Glomerular endothelial cell (primary cell): ENCODE measurements around the gene SARS2. TPM values are rescaled to one million over a fixed set of nuclear protein-coding genes. Genes with fewer than 3 reads are reported as not detected.

Experiments
- DNase-seq: peaks from one replicate; pipeline ENCODE4 v3.0.0-alpha.2; 2011; ENCODE audit warnings: low read depth, low spot score; ENCODE audit errors: extremely low read depth
- total RNA-seq: library from RNA; depleted of rRNA; stranded (reverse); fragments of >200 nt; gene quantifications from 2 replicates; pipeline ENCODE4 v1.2.3, GENCODE V29; 2015

Gene SARS2
- total RNA-seq, 1 donor from 2014 or later, result 26.6 TPM

DNA sequence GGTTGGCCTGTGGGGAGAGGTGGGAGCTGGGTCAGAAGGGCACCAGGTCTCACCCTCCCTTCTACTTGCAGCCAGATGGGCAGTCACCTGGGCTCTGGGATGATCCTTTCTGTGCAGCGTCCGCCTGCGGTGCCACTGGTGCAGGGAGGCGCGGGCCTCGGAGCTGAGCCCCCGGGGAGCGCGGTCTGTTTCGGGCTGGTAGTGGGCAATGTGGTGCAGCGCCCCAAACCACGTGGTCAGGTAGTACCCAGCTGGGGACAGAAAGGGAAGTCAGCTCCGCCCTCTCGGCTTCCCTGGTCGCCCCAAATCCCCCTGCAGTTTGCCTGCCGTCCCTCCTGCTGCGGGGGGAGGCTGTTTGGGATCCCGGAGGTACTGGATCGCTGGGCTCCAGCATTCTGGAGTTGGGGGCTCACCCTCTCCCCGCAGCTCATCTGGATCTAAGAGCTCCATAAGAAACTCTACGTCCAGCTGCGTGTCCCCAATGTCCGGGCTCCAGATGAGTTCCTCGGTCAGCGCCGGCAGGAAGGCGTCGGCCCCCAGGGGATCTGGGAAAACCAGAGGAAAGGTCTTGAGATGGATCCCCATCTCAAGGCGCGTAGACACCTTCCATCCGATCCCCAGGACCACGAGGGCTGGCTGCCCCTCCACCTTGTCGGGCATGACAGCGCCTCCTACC lies 61.3 kb downstream of the SARS2 start:
- no peak for DNase-seq

DNA sequence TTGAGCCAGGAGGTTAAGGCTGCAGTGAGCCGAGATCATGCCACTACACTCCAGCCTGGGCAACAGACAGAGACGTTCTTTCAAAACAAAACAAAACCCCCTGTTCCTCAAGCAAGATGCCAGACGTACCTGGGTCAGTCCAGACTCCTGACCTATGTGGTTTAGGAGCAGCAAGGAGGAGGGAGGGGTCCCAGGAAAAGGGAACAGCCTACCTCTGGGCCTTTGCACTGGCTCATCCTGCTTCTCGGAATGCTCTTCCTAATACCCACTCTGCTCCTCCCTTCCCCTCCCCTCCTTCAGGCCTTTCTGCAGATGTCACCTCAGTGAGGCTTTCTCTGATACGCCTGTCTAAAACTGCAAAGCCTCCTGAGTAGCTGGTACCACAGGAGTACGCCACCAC lies 62.0 kb downstream of the SARS2 start:
- DNase-seq, result no peak

DNA sequence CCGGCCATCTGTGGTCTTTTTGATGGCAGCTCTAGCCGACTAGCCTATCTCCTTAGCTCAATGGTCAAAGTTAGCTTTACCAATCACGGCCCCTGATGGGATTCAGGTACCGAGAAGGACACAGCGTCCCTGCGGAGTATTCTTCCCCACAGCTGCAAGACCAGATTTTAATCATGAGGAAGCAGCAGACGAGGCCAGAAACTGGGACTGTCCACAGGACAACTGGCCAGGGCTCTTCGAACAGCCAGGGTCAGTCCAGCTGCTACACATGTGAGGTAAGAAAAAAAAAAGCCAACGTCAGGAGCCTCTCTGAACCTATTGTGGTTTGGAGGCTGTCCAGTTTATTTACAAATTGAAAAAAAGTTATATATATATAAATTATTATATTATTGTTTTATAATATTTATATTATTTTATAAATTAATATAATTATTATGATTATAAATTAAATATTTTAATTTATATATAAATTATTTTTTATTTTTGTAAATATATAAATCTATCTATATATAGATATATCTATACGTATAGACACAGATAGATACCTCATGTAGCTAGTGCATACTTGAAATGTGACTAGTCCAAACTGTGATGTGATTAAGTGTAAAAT lies 63.3 kb downstream of the SARS2 start:
- DNase-seq, result no peak

Other genes with a start within 250 kb of the SARS2 start
- 0.34 and 0.93 TPM in 2 replicates for gene CAPN12, start 186.3 kb downstream of the SARS2 start, total RNA-seq
- gene LGALS7, start 157.2 kb downstream of the SARS2 start, total RNA-seq, result not detected in 2 replicates
- gene LGALS7B, start 141.6 kb downstream of the SARS2 start, total RNA-seq, result not detected in 2 replicates
- gene LGALS4, start 117.8 kb downstream of the SARS2 start, total RNA-seq, result 0.47 TPM in 1 of 2 replicates, not detected in the other
- 48.6 and 52.1 TPM in 2 replicates for gene ECH1, start 99.0 kb downstream of the SARS2 start, total RNA-seq
- gene HNRNPL, start 80.8 kb downstream of the SARS2 start, total RNA-seq, result 218 and 237 TPM in 2 replicates
- 3.3 and 5.8 TPM in 2 replicates for gene RINL, start 52.5 kb downstream of the SARS2 start, total RNA-seq
- gene SIRT2, start 31.1 kb downstream of the SARS2 start, total RNA-seq, result 96.2 and 101 TPM in 2 replicates
- 19.5 and 36.9 TPM in 2 replicates for gene NFKBIB, start 30.8 kb downstream of the SARS2 start, total RNA-seq
- gene CCER2, start 18.6 kb downstream of the SARS2 start, total RNA-seq, result not detected in 2 replicates
- gene MRPS12, start 181 bp upstream of the SARS2 start, total RNA-seq, result 36.3 and 43.4 TPM in 2 replicates
- gene FBXO17, start 45.0 kb upstream of the SARS2 start, total RNA-seq, result 12.2 and 23.1 TPM in 2 replicates
- gene FBXO27, start 101.8 kb upstream of the SARS2 start, total RNA-seq, result 6.0 and 15.0 TPM in 2 replicates
- not detected in 2 replicates for gene ACP7, start 153.6 kb upstream of the SARS2 start, total RNA-seq
- gene PAK4, start 195.0 kb upstream of the SARS2 start, total RNA-seq, result 26.4 and 36.6 TPM in 2 replicates